Myocyte (in vitro differentiated cells): ENCODE measurements around the gene DMRTB1. TPM values are rescaled to one million over a fixed set of nuclear protein-coding genes. Genes with fewer than 3 reads are reported as not detected.

ENCODE experiments used
- DNase-seq: peaks from one replicate; pipeline ENCODE4 v3.0.0-alpha.2; 2012; ENCODE audit warnings: low read depth
- total RNA-seq: library from RNA; depleted of rRNA; stranded (reverse); fragments of >200 nt; gene quantifications from 2 replicates; pipeline ENCODE4 v1.2.3, GENCODE V29; 2014

The DMRTB1 gene
- total RNA-seq, 1 donor from 2014 or later: not detected

DNA sequence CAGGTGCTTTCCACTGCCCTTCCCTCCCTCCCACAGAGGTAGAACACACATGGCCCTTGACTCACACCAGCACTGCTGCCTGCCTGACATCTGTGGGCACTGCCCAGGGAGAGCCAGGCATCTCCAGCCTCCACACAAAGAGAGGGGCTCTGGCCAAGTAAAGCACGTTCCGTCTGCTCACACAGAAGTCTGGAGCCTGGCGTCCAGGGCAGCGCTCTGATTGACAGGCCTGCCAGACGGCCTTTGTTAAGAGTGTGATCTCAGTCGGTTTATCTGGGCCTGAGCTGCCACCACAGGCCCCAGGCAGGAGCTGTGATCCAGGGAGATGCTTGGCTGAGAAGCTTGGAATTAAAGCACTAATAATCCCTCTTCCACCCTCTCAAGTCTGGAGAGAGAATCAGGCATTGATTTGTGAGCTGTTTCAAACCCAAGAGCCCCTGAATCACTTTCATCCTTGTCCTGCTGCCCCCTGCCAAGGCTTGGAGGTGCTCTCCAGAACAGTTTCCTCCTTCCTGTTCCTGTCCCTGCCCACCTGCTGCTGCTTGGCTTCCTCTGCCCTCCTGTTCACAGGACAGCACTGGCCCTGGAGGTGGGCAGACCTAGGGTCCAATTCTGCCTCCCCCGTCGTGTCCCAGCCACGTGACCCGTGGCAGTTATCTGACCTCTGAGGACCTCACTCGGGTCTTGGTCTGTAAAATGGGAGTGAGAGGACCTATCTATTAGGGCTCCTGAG is 3.7 kb downstream of the DMRTB1 start:
- DNase-seq: peak; percentile 8

DNA sequence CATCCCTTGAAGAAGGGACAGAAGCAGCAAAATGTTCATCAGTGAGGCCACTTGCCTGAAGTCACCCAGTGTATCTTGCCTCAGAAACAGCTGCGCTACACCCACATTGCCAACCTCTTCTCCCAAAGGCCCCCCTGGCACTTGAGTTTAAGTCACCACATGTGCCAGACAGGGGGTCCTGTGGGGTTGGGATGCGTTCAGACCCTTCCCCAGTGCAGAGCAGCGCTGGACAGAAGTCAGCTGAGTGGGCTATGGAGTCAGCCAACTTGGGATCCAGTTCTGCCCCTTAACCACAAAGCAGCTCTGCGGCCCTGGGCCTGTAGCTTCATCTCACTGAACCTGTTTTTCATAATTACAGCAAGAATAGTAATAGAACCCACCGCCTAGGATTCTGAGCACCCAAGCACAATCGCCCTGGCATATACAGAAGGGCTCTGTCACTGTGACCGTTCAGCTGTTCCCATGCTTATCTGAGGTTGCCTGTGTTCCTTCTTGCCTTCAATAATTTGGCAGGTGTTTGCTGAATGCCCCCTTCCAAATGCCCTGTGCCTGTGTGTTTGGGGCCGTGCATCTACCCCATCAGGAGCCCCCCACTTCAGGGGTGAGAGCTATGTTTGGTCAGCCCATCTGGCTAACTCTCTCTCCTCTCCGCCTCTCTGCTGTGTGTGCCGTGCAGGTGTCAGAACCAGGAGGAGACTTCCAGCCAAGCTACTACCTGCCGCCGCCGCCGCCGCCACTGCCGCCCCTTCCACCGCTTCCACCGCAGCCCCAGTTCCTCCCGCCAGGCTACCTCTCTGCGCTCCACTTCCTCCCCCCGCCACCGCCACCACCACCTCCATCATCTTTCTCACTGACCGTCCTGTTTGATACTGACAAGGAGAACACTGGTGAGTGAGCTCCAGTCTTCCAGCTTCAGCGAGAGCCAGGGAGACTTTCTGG is 5.0 kb downstream of the DMRTB1 start:
- DNase-seq: peak; percentile 6

DNA sequence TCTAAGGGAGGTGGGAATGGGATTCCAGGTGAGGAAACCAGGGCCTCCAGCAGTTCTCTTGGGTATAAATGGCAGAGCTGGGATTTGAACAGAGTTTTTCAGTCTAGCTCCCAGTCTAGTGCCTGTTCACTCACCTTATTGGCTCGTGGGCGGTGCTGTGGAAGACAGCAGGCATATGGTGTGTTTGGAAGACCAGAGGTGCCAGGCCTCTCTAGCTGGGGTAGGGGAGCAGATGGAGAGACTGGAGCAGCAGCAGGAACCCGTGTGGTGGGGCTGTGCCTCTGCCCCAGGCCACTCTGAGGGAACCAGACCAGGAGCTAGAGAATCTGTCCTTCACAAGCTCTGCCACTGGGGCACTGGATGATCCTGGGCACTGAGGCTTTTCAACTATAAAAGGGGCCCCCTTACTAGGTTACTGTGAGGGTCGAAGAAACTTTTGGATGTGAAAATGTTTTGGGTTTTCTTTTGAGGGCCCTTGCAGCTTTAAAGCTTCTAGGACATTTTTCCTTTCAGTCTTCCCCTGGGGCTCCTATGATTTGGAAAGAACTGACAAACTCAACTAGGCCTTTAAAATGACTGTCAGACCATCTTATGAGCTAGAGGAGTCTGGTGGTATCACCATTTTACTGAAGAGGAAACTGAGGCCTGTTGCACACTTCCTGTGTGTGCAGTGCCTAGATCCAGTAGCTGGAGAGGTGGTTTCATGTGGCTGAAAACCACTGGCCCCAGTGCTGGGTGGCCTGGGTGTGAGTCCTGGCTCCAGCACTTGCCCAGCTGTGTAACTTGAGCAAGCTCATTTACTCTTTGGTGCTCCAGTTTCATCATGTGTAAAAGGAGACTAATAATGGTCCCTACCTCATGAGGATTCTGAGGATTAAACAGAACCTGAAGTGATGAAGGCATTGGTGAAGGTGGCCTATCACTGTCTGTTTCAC is 6.1 kb downstream of the DMRTB1 start:
- peak; percentile 12 for DNase-seq

DNA sequence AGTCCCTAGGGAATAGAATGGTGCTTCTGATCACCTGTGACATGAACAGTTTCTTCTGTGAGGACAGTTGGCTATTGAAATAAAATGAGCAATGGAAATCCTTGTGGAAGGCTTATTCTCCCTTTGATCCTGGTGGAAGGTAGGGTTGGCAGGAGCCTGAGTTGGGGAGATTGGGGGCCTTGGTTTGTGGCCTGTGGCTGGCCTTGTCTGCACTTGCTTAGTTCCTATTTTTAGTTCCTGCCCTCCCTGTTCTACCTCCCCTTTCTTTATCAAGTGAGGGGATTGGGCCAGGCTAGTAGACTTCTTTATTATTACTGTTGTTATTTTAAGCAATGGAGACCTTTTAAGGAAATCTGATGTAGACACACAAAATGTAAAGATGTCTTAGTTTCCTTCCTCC is 8.2 kb downstream of the DMRTB1 start:
- peak; percentile 30 for DNase-seq

DNA sequence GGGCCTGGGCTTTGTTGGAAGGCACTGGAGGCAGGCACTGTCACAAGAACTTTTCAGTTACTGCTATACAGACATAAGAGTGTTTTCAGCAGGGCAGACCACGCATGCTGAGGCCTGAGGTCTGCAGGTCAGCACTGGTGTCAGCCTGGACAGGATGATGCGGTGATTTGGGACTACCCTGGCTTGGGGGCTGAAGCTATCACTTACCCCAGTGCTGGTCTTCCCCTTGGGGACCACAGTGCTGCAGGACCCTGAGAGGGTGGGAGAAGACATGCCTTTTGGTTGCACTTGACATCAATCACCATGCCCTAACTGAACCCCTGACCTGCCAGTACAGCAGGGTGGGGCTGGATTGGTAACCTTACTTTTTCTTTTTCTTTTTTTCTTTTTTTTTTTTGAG is 9.2 kb downstream of the DMRTB1 start:
- no peak for DNase-seq

DNA sequence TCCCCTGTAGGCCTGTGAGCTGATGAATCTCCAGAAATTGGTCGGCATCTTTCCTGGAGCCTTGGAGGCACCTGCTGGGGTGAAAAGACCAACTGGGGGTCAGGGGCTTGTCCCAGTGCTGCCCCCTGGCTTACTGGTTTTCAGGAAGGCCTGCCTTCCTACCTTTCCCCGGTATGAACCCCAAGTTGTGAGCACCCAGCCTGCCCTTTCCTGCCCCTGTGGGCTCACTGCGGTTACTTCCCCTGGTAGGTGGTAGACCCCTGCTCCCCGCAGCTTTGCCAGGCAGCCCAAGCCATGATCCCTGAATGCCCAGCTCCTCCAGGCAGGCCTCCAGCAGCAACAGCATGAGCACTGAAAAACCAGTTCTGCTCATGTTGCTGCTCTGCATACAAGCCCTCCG is 10.2 kb downstream of the DMRTB1 start:
- DNase-seq: no peak

DNA sequence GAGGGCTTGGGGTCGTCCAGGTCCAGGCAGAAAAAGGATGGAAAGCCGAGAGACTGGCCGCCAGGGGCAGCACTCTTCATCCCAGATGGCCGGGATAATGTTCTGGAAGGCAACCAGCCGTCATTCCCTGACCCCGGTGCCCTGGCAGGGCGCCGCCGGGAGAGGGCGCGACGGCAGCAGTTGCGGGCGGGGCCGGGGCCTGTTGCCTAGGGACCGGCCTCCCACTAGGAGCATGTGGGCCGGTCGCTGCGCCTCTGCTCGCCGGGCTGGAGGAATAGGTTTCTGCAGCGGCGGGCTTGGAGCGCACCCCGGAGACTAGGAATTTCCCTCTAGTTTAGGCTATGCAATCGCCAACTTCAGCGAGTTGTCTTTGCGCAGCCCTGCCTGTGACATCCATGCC is 11.0 kb downstream of the DMRTB1 start:
- peak; percentile 59 for DNase-seq

DNA sequence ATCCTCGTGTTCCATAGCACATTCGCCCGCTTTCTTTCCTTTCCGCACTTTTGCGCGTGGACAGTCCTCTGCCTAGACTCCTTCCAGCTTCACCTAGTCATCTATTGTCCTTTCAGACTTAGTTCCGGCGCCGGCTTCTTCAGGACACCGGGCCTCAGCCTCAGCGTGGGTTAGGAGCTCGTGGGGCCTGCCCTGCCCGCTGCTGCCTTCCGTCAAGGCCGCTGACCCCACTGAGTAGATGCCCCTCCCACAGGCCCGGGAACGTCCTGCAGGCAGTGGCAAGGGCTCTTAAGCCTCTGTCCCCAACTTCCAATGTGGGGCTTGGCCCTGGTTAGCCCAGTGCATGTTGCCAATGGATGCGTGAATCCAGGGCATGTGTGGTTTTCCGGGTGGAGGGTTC is 11.4 kb downstream of the DMRTB1 start:
- DNase-seq: no peak

DNA sequence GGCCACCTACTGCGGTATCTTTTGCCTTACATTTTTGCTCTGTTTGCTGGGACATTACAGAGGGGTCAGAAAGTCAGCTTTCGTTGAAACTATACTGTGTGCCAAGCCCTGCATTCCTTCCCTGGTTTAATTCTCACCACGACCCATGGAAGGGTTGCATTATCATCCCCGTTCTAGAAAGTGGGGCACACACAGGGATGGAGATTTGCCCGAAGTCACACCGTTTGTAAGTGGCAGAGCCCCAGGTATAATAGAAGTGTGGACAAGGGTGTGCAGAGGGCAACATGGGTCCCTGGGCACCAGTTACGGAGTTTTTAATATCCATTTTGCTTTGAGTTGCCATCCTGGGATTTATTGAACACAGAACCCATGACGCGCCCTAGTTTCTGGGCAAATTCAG is 11.8 kb downstream of the DMRTB1 start:
- DNase-seq: no peak

DNA sequence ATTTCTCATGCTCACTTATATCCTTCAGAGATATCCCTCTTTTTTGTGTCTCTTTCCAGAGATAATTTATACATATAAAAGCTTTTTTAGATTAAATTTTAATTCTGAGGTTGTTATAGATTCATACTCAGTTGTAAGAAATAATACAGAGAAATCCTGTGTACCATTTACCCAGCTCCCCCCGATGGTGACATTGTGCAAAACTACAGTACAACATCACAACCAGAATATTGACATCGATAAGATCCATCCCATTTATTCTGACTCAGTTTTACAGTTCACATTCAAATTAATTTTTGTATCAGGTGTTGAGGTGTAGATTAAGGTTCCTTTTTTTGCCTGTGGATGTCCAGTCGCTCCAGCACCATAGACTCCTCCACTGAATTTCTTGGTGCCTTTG is 14.3 kb downstream of the DMRTB1 start:
- DNase-seq: peak; percentile 4

DNA sequence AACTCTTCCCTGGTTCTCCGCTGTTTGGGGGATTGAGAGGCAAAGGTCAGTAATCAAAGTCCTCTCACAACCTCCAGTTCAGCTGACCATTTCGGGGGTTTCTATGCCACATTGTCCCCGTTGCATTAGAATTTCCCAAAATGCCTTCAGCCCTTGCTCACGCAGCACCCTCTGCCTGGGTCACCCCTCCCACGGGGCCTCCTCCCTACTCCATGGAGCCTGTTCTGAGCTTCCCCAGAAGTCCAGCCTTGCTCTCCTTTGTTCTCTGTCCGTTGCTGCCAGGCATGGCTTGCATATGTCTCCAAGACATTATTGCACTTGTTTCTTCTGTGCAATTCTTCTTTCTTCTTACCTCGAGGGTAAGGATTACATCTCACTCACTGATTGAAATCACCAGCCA is 16.5 kb downstream of the DMRTB1 start:
- DNase-seq: no peak

DNA sequence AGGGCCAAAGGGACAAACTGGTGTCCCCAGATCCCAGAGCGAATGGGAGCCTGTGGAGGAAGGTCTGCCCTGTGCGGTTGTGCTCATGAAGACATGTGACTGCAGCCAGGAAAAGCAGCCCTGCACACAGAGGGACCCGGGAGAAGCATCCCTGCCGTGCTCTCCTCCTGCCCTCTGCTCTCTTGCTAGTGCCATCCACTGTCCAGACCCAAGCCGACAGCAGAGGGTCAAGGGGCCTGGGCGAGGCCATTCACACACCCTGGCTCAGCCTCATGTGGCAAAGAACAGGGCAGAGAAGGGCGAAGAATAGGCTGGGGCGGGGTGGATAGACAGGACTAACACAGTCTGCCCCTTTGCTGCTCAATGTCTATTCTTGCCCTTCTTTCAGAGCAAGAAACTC is 17.4 kb downstream of the DMRTB1 start:
- no peak for DNase-seq

DNA sequence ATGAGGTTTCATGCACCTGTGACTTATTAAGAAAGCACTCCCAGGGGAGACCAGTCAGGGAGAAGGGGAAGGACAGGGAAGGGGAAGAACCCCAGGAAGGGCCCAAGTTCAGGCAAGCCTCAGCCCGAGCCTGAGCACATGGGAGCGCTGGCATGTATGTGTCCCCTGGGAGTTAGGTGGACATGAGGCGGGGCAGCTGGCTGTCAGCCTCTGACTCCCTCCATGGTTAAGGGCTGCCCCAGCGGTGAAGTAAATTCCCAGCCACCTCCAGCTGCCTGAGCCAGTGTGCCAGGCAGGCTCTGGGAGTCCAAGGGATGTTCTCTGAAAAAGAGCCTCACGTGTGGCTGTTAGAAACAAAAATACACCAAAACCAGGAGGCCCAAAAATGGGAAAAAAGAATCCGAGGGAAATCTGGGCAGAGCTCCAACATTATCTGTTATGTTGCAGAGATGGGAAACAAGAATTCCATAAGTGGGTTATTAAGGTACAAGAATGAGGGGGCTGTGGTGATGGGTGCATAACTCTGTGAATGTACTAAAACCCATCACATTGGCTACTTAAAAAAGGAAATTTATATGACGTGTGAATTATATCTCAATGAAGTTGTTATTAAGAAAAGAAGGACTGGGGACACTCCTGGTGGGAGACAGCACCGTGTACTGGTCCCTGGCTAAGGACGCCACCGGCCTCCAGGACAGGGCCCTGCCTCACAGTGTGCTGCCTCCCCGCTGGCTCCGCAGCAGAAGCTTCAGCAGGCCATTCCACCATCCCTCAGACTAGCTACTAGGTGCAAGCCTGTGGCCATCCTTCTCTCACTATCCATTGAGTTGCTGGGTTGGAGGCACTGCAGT is 18.7 kb downstream of the DMRTB1 start:
- peak; percentile 37 for DNase-seq

DNA sequence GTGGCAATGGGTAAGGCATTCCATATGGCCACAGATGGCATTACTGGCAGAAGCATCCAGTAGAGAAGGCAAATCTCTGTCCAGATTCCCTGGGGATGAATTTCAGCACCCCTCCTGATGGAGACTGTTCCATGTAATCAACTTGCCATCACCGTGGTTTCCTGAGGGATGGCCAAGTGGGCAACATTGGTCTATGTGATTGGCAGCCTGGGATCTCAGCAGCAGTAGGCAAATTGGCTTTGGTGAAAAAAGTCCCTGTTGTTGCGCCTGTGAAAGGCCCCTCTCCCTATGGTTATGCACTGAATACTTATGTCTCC is 19.3 kb downstream of the DMRTB1 start:
- no peak for DNase-seq

DNA sequence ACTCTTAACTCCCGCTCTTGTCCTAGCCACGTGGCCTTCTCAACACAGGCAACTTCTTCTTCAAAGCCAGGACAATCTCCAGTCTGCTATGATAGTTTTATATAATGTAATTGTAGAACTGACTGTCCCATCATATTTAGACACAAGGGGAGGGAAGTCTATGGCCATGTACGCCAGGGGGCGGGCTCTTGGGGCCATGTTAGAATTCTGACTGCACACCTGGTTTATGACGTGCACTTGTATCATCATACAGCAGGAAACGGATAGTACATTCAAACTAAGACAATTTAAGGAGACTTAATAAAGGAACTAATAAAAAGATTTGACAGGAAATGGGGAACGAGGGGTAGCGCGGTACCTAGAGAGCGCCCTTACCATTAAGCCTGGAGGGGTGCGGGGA is 21.5 kb downstream of the DMRTB1 start:
- no peak for DNase-seq

DNA sequence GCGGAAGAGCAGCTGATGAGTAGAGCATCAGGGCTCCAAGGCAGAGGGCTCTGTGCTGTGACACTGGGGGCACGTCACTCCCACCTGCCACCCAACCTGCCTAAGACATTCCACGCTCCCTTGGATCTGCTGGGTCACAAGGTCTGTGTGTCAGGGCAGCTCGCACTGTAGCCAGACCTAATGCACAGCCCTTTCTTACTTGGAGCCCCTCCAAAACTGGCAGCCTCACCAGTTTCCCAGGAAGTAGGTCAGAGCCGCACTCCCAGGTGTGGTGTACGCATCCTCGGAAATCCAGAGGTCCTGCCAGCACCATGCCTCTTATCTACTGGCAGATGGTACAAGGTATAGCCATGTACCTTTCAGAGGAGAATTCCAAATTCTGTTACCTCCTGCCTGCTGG is 22.3 kb downstream of the DMRTB1 start:
- DNase-seq: no peak

DNA sequence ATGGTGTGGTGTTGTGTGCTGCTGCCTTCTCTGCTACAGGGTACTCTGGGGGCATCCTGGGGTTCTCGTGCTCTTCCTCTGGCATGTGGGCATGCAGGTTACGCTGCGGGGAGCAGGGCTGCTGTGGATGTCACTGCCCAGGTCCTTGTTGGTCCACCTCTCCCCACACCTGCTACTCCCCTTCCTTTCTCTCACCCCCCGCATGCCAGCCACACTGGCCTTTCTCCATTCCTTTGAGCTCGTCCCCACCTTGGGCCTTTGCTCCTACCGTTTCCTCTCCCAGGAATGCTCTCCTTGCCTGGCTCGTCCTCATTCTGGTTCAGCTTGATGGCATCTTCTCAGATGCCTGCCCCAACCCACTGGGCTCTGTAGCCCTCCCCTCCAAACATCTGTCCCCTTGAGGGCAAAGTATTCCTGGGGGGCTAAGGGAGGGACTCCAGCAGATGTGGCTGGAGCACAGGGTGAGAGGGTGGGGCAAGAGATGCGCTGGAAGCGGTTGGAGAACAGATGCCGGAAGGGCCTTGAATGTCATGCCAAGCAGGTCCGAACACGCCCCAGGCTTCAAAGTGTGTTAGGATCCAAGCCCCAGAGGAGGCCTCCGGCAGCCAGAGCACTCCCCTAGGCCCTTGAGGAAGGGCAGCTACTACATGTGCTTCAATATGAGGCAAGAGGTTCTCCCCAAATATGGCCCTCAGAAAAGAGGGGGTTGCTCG is 23.4 kb downstream of the DMRTB1 start:
- no peak for DNase-seq

DNA sequence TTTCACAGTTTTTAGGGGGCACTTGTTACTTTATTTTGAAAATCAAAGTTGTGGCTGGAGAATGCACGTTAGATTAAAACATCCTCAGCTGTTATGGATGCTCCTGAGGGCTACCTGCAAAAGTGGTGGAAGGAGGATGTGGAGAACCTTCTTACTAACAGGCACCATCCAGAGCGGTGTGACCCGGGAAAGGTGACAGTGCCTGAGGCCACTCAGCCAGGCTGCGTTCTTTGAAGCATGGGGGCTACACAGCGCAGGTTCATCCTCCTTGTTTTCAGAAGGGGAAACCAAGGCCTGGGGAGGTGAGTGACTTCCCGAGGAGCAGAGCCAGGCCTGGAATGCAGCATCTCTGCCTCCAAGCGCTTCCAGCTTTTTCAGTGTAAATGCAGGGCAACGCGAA is 24.0 kb downstream of the DMRTB1 start:
- DNase-seq: no peak

DNA sequence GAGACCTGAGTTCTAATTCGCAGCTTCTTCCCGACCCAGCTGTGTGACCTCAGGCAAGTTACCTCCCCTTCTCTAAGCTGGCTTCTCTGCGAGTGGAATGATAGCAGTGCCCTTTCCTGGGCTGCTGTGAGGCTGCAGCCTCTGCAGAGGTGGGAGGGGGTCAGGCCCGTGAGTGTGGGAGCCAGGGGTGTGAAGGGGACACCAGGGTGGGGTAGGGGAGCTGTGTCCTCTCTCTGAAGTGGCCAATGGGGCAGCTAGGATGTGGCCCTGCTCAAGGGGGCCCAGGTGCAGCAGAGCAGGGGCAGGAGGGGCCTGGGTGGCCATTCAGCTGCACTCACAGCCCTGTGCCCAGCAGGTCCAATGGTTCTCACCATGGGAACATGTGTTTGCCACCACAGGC is 24.5 kb downstream of the DMRTB1 start:
- no peak for DNase-seq
